ENCODE measurements around the gene POLH.

POLH gene

GRCh38 chr6:43613721-43614395 is 37.9 kb downstream of the POLH start:
- no peak for DNase-seq (ENCODE audit: low spot score)
- Mint-ChIP-seq H3K27me3 (ENCODE audit: low read depth) (no peaks in the 10 kb centered on the region), H3K4me1 (ENCODE audit: low read depth) (no peaks in the 10 kb centered on the region), H3K27ac (no peak overlapping the region), H3K9me3 (no peaks in the 10 kb centered on the region), H3K36me3 (ENCODE audit: low read depth) (peaks cover 47% of the 10 kb centered on the region), H3K4me3 (no peak overlapping the region)

GRCh38 chr6:43614396-43614730 is 38.4 kb downstream of the POLH start:
- Mint-ChIP-seq H3K9me3 (no peaks in the 10 kb centered on the region), H3K36me3 (ENCODE audit: low read depth) (peaks cover 44% of the 10 kb centered on the region), H3K27ac (no peak overlapping the region), H3K4me1 (ENCODE audit: low read depth) (no peaks in the 10 kb centered on the region), H3K4me3 (no peak overlapping the region), H3K27me3 (ENCODE audit: low read depth) (no peaks in the 10 kb centered on the region)
- no peak for DNase-seq (ENCODE audit: low spot score)

- Mint-ChIP-seq H3K4me3 (no peak overlapping the region), H3K27ac (no peak overlapping the region), H3K27me3 (ENCODE audit: low read depth) (no peaks in the 10 kb centered on the region), H3K9me3 (no peaks in the 10 kb centered on the region), H3K4me1 (ENCODE audit: low read depth) (no peaks in the 10 kb centered on the region), H3K36me3 (ENCODE audit: low read depth) (peaks cover 41% of the 10 kb centered on the region)
- no peak for DNase-seq (ENCODE audit: low spot score)
Measured at GRCh38 chr6:43616725-43617472, 40.9 kb downstream of the POLH start.

- H3K27ac Mint-ChIP-seq, result no peak overlapping the region
- no peaks in the 10 kb centered on the region for H3K27me3 Mint-ChIP-seq (ENCODE audit: low read depth)
- H3K9me3 Mint-ChIP-seq, result no peaks in the 10 kb centered on the region
- H3K4me3 Mint-ChIP-seq, result no peak overlapping the region
- H3K4me1 Mint-ChIP-seq (ENCODE audit: low read depth), result peaks cover 4% of the 10 kb centered on the region
- DNase-seq (ENCODE audit: low spot score), result no peak
- H3K36me3 Mint-ChIP-seq (ENCODE audit: low read depth), result peaks cover 57% of the 10 kb centered on the region
Measured at GRCh38 chr6:43621078-43621835, 45.3 kb downstream of the POLH start.

- Mint-ChIP-seq H3K27ac (no peak overlapping the region), H3K4me3 (no peak overlapping the region), H3K4me1 (ENCODE audit: low read depth) (peaks cover 4% of the 10 kb centered on the region), H3K27me3 (ENCODE audit: low read depth) (no peaks in the 10 kb centered on the region), H3K36me3 (ENCODE audit: low read depth) (peaks cover 53% of the 10 kb centered on the region), H3K9me3 (no peaks in the 10 kb centered on the region)
- DNase-seq (ENCODE audit: low spot score), result no peak
Measured at GRCh38 chr6:43621836-43622180, 45.8 kb downstream of the POLH start.

GRCh38 chr6:43622541-43622940 is 46.6 kb downstream of the POLH start:
- no peak for DNase-seq (ENCODE audit: low spot score)
- Mint-ChIP-seq H3K27ac (no peak overlapping the region), H3K9me3 (no peaks in the 10 kb centered on the region), H3K4me1 (ENCODE audit: low read depth) (peaks cover 12% of the 10 kb centered on the region), H3K4me3 (no peak overlapping the region), H3K27me3 (ENCODE audit: low read depth) (no peaks in the 10 kb centered on the region), H3K36me3 (ENCODE audit: low read depth) (peaks cover 53% of the 10 kb centered on the region)

GRCh38 chr6:43623880-43624785 is 48.1 kb downstream of the POLH start:
- no peaks in the 10 kb centered on the region for H3K9me3 Mint-ChIP-seq
- H3K36me3 Mint-ChIP-seq (ENCODE audit: low read depth), result peaks cover 57% of the 10 kb centered on the region
- H3K4me3 Mint-ChIP-seq, result no peak overlapping the region
- no peaks in the 10 kb centered on the region for H3K27me3 Mint-ChIP-seq (ENCODE audit: low read depth)
- H3K27ac Mint-ChIP-seq, result no peak overlapping the region
- H3K4me1 Mint-ChIP-seq (ENCODE audit: low read depth), result peaks cover 19% of the 10 kb centered on the region
- no peak for DNase-seq (ENCODE audit: low spot score)

DNA sequence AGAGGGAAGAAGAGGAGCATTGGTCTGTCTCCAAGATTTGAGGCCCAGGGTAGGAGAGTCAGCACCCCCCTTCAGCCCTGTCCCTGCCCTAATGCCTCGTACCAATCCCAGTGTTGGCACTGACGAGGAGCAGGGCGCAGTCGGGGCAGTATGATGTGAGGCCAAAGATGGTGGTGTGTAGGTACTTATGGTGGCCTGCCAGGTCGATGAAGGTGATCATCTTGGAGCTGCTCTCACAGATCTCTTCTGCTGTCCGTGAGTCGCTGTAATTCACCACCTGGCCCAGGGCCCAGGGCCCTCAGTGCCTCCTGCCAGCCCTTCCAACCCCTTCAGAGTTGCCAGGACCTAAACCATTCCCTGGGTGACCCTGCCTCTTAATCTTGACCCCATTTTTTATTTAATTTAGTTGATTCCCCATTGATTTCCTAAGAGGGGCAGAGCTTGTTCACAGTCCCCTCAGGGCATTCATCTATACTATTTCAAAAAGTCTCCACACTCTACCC is 48.9 kb downstream of the POLH start:
- Mint-ChIP-seq H3K4me1 (ENCODE audit: low read depth) (peaks cover 20% of the 10 kb centered on the region), H3K4me3 (no peak overlapping the region), H3K36me3 (ENCODE audit: low read depth) (peaks cover 54% of the 10 kb centered on the region), H3K9me3 (no peaks in the 10 kb centered on the region), H3K27ac (no peak overlapping the region), H3K27me3 (ENCODE audit: low read depth) (no peaks in the 10 kb centered on the region)
- DNase-seq (ENCODE audit: low spot score), result no peak

DNA sequence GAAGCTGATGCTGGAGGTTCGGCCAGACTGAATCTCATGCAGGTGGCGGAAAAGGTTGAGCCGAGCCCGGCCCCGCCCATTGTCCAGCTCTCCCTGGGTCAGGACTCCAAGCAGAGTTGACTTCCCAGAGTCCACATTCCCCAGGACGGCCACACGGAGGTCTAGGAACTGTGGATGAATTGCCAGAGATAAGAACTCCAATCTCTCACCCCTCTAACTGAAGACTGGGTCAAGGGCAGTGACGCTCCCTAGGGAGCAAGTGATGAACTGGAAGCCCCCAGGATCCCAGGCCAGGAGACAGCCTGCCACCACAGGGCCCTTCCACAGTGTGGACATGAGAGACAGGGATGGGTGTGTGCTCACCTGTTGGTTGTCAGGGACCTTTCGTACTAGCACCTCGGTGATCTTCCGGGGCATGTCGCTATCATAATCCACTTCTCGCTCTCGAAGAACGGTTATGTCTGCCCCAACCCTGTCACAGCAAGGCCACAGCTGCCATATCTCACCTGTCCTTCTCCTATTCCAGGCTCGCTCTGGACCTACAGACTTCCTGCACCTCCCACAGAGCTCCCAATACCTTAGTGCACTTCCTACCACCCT is 49.5 kb downstream of the POLH start:
- no peak for DNase-seq (ENCODE audit: low spot score)
- Mint-ChIP-seq H3K27ac (no peak overlapping the region), H3K4me3 (no peak overlapping the region), H3K4me1 (ENCODE audit: low read depth) (peaks cover 25% of the 10 kb centered on the region), H3K27me3 (ENCODE audit: low read depth) (no peaks in the 10 kb centered on the region), H3K36me3 (ENCODE audit: low read depth) (peaks cover 53% of the 10 kb centered on the region), H3K9me3 (no peaks in the 10 kb centered on the region)

GRCh38 chr6:43627008-43627825 is 51.2 kb downstream of the POLH start:
- Mint-ChIP-seq H3K27ac (peak overlapping the region; percentile 69), H3K27me3 (ENCODE audit: low read depth) (no peaks in the 10 kb centered on the region), H3K4me3 (peak overlapping the region; percentile 97), H3K36me3 (ENCODE audit: low read depth) (peaks cover 40% of the 10 kb centered on the region), H3K4me1 (ENCODE audit: low read depth) (peaks cover 27% of the 10 kb centered on the region), H3K9me3 (no peaks in the 10 kb centered on the region)
- DNase-seq (ENCODE audit: low spot score), result no peak

DNA sequence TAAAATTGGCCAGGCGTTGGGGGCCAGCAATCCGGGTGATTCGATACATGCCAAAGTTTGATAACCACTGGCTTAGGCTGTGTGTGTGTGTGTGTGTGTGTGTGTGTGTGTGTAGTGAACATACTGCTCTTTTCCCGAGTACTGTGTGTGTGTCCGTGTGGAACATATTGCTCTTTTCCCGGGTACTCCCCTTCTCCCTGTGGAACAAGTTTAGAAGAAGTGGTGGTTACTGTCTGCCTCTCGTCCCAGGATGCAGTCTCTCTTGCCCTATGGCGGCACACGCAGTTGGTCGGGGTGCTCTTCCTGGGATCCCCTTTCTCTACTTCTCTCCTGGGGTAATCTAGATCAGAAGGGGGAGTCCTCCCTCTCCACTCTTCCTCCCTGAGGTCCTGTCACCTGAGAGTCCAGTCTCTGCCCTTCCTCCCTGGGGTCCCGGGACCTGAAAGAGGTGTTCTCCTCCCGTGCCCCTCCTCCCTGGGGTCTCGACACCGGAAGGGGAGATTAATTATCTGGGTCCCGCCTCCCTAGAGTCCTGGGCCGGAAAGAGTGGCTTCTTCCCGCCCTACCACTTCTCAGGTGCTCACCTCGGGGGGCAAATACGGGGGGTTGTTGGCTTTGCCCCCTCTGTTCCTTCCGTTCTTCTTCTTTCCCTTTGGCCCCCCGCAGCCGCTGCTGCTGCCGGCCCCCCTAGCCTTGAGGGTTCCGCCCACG is 52.6 kb downstream of the POLH start:
- H3K4me3 Mint-ChIP-seq, result peak overlapping the region; percentile 97

GRCh38 chr6:43629104-43629504 is 53.1 kb downstream of the POLH start, which contains the start of gene GTPBP2:
TSS of gene GTPBP2 (minus strand) at chr6:43629264. CDS start at chr6:43629162, 102 bp downstream.
- H3K36me3 Mint-ChIP-seq (ENCODE audit: low read depth), result peaks cover 28% of the 10 kb centered on the region
- DNase-seq (ENCODE audit: low spot score), result peak; percentile 98
- H3K9me3 Mint-ChIP-seq, result no peaks in the 10 kb centered on the region
- no peaks in the 10 kb centered on the region for H3K27me3 Mint-ChIP-seq (ENCODE audit: low read depth)
- H3K4me3 Mint-ChIP-seq, result peak within 1 kb of the TSS; percentile 97
- H3K4me1 Mint-ChIP-seq (ENCODE audit: low read depth), result peaks cover 26% of the 10 kb centered on the region
- peak within 1 kb of the TSS; percentile 99 for H3K27ac Mint-ChIP-seq

More for the DNA sequence above, 52.6 kb downstream of the POLH start:
- peaks cover 32% of the 10 kb centered on the region for H3K36me3 Mint-ChIP-seq (ENCODE audit: low read depth)
- peak; percentile 48 for DNase-seq (ENCODE audit: low spot score)
- peaks cover 25% of the 10 kb centered on the region for H3K4me1 Mint-ChIP-seq (ENCODE audit: low read depth)
- H3K27ac Mint-ChIP-seq, result peak overlapping the region; percentile 96
- no peaks in the 10 kb centered on the region for H3K27me3 Mint-ChIP-seq (ENCODE audit: low read depth)
- no peaks in the 10 kb centered on the region for H3K9me3 Mint-ChIP-seq
